HG02610 (cell line): Measurements from ENCODE around the gene CNFN.
"Not testable (repeated sequence)": the region's sequence is repeated elsewhere in the genome, so short reads cannot be mapped to it uniquely, and the experiment has no call there.

Experiments
- ATAC-seq: cut with Tn5 transposase; IDR thresholded peaks from one replicate; pipeline ENCODE4 v1.9.1; 2021; ENCODE audit warnings: mild to moderate bottlenecking, moderate library complexity; ENCODE audit not compliant: unreplicated experiment

The CNFN gene

DNA sequence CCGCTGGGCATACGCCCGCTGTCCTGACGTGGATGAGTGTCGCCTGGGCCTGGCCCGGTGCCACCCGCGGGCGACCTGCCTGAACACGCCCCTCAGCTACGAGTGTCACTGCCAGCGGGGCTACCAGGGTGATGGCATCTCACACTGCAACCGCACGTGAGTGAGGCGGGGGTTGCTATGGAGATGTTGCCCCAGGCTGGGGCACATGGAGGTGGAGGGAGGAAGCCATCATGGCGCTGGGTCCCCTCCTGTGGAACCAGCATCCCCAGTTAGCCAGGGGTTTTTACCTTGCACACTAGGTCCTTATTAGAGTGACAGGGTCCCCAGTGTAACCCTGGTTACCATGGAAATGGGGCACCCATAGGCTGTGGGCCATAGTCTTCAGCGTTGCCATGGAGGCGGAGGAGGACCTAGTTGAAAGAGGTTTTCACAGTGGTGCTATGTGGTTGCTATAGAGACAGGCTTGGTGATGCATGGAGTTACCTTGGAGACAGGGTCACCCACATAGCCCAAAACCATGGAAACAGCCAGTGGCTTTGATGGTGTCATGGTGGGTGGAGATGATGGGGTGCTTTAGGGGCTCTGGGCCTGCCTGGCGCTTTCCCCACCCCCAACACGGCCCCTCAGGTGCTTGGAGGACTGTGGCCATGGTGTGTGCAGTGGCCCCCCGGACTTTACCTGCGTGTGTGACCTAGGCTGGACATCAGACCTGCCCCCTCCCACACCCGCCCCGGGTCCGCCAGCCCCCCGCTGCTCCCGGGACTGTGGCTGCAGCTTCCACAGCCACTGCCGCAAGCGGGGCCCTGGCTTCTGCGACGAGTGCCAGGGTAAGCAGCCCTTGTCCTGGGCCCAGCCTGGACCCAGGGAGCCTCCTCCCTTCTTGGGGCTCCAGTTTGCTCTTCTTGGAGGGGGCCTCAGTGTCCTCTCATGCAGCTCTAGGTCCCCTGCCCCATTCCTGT, 37.5 kb downstream of the CNFN start:
- ATAC-seq: no peak

DNA sequence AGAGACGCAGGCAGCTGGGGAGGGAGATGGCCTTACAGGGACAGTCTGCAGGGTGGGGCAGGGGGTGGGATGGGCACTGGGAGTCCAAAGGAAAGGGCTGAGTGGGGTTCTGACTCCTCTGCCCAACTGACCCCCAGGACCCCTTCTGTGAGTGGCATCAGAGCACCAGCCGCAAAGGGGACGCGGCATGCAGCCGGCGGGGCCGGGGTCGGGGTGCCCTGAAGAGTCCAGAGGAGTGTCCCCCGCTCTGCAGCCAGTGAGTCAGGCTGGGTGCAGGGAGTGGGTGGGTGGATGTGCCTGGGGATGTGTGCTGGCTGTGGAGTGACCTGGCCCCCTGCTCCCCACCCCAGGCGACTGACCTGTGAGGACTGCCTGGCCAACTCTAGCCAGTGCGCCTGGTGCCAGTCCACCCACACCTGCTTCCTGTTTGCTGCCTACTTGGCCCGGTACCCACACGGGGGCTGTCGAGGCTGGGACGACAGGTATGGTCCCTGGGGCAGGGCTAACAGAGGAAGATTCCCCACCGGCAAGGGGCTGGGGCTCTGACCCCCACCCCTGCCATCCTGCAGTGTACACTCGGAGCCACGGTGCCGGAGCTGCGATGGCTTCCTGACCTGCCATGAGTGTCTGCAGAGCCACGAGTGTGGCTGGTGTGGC, 38.9 kb downstream of the CNFN start:
- no peak for ATAC-seq

DNA sequence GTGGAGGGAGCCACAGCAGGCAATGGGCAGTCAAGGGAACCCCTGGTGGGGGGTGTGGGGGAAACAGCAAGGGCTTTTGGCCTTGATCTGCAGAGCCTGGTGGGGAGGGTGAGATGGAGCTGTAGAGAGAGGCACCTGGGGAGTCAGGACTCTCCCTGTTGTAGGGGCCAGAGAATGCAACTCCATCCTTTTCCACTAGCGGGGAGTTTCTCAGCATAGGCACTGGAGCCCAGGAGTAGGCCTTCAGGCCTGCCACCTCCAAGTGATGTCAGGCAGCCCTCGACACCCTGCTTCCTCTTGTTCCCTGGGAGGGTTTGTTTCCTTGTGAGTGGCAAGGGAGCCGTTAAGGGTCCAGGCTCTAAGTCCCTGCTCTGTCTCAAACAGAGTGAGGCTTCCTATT, 39.7 kb downstream of the CNFN start:
- no peak for ATAC-seq

DNA sequence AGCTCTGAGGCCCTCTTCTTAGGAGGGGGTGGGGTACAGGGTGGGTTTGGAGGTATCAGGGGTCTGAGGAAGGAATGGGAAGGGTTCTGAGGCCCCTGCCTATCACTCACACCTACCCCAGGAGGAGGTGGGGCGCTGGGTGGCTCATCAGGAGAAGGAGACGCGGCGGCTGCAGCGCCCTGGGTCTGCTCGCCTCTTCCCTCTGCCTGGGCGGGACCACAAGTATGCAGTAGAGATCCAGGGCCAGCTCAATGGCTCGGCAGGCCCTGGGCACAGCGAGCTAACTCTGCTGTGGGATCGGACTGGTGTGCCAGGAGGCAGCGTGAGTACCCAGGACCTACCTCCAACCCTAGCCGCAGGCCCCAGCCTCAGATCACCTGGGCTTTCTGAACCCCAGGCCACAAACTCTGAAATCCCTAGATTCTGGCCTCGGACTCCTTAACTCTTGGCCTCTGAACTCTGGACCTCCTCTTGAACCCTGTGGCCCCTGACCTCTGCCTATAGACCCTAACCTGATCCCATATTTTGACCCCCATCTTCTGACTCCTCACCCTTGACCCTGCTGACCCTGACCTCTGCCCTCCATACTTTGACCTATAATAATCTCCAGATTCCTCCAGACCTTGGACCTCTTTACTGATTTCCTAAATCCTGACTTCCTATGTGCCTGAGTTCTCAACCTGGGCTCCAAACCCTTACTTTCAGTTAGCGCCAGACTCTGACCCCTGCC, 40.6 kb downstream of the CNFN start:
- no peak for ATAC-seq

DNA sequence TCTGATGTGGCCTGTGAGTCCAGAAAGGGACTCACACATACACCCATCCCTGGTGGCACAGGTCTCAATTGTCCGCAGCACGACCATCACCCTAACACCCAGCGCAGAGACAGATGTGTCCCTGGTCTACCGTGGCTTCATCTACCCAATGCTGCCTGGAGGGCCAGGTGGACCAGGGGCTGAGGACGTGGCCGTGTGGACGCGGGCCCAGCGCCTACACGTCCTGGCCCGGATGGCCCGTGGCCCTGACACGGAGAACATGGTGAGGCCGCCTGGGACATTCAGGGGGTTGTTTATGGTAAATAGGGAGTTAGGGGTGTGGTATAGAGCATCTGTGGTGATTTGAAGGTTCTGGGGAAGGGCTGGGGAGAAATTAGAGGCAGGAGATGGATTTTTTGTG, 41.9 kb downstream of the CNFN start:
- no peak for ATAC-seq

DNA sequence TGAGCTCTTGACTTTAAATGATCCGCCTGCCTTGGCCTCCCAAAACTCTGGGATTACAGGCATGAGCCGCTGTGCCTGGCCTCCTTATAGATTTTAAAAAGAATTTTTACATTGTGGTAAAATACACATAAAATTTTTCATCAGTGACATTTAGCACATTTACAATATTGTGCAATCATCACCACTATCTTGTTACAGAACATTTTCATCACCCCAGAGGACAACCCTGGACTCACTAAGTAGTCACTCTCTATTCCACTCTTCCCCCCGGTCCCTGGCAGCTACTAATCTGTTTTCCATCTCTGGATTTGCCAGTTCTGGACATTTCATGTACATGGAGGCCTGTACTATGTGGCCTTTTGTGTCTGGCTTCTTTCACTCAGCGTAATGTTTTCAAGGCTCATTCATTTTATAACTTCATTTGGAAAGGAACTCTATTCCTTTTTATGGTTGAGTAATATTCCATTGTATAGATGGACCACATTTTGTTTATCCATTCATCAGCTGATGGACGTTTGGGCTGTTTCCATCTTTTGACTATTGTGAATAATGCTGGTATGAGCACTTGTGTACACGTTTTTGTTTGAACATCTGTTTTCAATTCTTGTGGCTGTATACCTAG, 44.8 kb downstream of the CNFN start:
- ATAC-seq: no peak

DNA sequence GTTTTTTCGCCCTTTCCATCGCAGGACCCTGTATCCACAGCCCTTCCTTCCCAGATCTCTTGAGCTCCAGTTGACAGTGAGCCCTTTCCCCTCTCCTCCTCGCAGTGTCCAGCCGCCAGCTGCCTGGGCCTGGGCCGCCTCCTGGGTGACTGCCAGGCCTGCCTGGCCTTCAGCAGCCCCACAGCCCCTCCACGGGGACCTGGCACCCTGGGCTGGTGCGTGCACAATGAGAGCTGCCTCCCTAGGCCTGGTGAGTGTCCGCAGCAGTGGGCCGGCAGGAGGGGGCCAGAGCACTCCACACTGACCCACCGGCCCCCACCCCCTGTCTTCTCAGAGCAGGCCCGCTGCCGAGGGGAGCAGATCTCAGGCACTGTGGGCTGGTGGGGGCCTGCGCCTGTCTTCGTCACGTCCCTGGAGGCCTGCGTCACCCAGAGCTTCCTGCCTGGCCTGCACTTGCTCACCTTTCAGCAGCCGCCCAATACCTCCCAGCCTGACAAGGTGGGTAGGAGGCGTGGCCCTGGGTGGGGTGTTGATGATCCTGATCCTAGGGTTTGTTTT, 45.7 kb downstream of the CNFN start:
- ATAC-seq: no peak

DNA sequence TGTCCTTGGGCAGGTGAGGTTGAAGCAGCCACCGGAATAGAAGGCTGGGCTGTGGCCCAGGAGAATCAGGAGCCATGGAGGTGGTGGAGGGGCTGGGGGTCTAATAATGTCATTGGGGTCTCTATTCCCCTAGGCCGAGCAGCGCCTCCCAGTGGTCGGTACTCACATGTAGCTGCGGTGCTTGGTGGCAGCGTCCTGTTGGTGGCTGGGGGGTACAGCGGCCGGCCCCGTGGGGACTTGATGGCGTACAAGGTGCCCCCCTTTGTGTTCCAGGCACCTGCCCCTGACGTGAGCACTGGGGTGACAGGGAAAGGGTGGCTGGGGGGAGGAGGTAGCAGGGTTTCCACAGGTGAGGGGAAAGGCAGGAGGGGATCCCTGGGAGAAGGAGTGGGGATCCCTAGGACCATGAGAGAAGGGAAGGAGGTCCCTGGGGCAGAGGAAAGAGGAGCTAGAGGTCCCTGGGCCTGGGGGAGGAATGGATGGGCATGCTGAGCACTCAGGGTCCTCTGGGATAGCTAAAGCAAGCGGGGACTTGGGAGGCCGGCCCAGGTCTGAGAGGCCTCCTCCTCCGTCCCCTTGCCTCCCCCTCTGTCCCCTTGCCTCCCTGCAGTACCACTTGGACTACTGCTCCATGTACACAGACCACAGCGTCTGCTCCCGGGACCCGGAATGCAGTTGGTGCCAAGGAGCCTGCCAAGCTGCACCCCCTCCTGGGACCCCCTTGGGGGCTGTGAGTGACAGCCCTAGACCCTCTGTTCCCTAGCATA, 46.6 kb downstream of the CNFN start:
- ATAC-seq: no peak

DNA sequence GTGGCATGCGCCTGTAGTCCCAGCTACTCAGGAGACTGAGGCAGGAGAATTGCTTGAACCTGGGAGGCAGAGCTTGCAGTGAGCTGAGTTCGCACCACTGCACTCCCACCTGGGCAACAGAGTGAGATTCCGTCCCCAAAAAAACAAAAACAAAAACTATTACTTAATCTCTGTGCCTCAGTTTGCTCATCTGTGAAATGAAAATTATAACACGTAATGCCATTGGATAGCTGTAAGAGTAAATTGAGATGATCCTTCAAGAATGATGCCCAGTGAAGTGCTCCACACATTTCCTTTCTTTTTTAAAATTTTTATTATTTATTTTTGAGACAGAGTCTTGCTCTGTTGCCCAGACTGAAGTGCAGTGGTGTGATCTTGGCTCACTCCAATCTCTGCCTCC, 50.2 kb downstream of the CNFN start:
- ATAC-seq: not testable (repeated sequence)

DNA sequence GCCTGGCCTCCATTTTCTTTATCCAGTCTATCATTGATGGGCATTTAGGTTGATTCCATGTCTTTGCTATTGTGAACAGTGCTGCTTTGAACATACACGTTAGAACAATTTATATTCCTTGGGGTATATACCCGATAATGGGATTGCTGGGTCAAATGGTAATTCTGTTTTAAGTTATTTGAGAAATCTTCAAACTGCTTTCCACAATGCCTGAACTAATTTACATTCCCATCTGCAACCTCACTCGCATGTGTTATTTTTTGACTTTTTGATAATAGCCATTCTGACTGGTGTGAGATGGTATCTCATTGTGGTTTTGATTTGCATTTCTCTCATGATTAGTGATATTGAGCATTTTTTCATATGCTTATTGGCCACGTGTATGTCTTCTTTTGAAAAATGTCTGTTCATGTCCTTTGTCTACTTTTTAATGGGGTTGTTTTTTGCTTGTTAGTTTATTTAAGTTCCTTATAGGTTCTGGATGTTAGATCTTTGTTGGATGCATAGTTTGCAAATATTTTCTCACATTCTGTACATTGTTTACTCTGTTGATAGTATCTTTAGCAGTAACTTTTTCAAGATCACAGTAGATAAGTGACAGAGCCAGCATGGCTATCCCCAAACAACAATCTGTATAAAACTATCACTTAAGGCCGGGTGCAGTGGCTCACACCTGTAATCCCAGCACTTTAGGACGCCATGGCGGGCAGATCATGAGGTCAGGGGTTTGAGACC, 50.8 kb downstream of the CNFN start:
- not testable (repeated sequence) for ATAC-seq
